ENCODE results near the gene KRTAP8-1. TPM values are rescaled to one million over a fixed set of nuclear protein-coding genes. Genes with fewer than 3 reads are reported as not detected.

Gene KRTAP8-1
- total RNA-seq, 2 experiments from 2014 or later = not detected

- POLR2A ChIA-PET = interaction anchor here (0.6 to 0.9 kb wide), 2 partner anchors 15 to 1817 kb away, joined by 3 to 4 read pairs; no protein-coding TSS in a partner anchor
- no TSS peak for BruUV-seq (replicated peaks)
Measured at GRCh38 chr21:30842990-30843389, 29.9 kb upstream of the KRTAP8-1 start.

GRCh38 chr21:30839304-30839703 lies 26.2 kb upstream of the KRTAP8-1 start:
- Histone ChIP-seq H2AFZ (ENCODE audit: low read length) (no peak overlapping the region), H3K36me3 (ENCODE audit: insufficient read depth, low read length) (no peaks in the 10 kb centered on the region), H3K9me3 (ENCODE audit: low read length) (no peaks in the 10 kb centered on the region), H4K20me1 (ENCODE audit: insufficient read depth, low read length) (no peaks in the 10 kb centered on the region), H3K4me2 (ENCODE audit: low read length) (no peak overlapping the region), H3K9me2 (ENCODE audit: insufficient read depth, low read length) (no peaks in the 10 kb centered on the region), H3K4me3 (ENCODE audit: low read depth, low read length, poor library complexity, severe bottlenecking) (no peak overlapping the region), H3K27ac (ENCODE audit: low read depth, low read length, poor library complexity, severe bottlenecking) (no peak overlapping the region), H3K79me2 (ENCODE audit: insufficient read depth, low read depth, low read length) (no peaks in the 10 kb centered on the region), H3K4me1 (ENCODE audit: insufficient read depth, low read length, poor library complexity, severe bottlenecking) (no peaks in the 10 kb centered on the region)
- CTCF ChIA-PET (ENCODE audit: unreplicated experiment) = interaction anchor here (0.6 kb wide), 1 partner anchor 199 kb away, joined by 4 read pairs; the partner anchor contains the start of gene KRTAP19-8
- intact Hi-C loops (cut with micrococcal nuclease; ENCODE audit: unreplicated experiment) = no loop called here
- POLR2A ChIA-PET = no interaction called here
- no TSS peak for BruUV-seq (replicated peaks)
- peak; percentile 7 for DNase-seq (ENCODE audit: low spot score)
- TF ChIP-seq EZH2phosphoT487 (IDR thresholded peaks at IDR 0.05; ENCODE audit: borderline replicate concordance, low read depth, low read length) (no peak), CTCF (conservative IDR thresholded peaks at IDR 0.05; ENCODE audit: low read length) (peak; percentile 52)

More at GRCh38 chr21:30842990-30843389, 29.9 kb upstream of the KRTAP8-1 start:
- no peaks in the 10 kb centered on the region for H3K9me3 ChIP-seq (ENCODE audit: low read length)
- H4K20me1 ChIP-seq (ENCODE audit: insufficient read depth, low read length) = no peaks in the 10 kb centered on the region
- no peaks in the 10 kb centered on the region for H3K9me2 ChIP-seq (ENCODE audit: insufficient read depth, low read length)
- no peak for DNase-seq (ENCODE audit: low spot score)
- H3K79me2 ChIP-seq (ENCODE audit: insufficient read depth, low read depth, low read length) = no peaks in the 10 kb centered on the region
- H3K27ac ChIP-seq (ENCODE audit: low read depth, low read length, poor library complexity, severe bottlenecking) = no peak overlapping the region
- H3K4me2 ChIP-seq (ENCODE audit: low read length) = no peak overlapping the region
- H3K4me1 ChIP-seq (ENCODE audit: insufficient read depth, low read length, poor library complexity, severe bottlenecking) = no peaks in the 10 kb centered on the region
- no peaks in the 10 kb centered on the region for H3K36me3 ChIP-seq (ENCODE audit: insufficient read depth, low read length)
- TF ChIP-seq EZH2phosphoT487 (IDR thresholded peaks at IDR 0.05; ENCODE audit: borderline replicate concordance, low read depth, low read length) (no peak), CTCF (conservative IDR thresholded peaks at IDR 0.05; ENCODE audit: low read length) (no peak)
- CTCF ChIA-PET (ENCODE audit: unreplicated experiment) = no interaction called here
- H2AFZ ChIP-seq (ENCODE audit: low read length) = no peak overlapping the region
- no peak overlapping the region for H3K4me3 ChIP-seq (ENCODE audit: low read depth, low read length, poor library complexity, severe bottlenecking)
- intact Hi-C loops (cut with micrococcal nuclease; ENCODE audit: unreplicated experiment) = no loop called here

GRCh38 chr21:30838536-30838935 lies 25.5 kb upstream of the KRTAP8-1 start:
- DNase-seq (ENCODE audit: low spot score) = no peak
- no peak overlapping the region for H3K4me2 ChIP-seq (ENCODE audit: low read length)
- CTCF ChIA-PET (ENCODE audit: unreplicated experiment) = no interaction called here
- no peak for TF ChIP-seq EZH2phosphoT487 (IDR thresholded peaks at IDR 0.05; ENCODE audit: borderline replicate concordance, low read depth, low read length)
- TF ChIP-seq CTCF (conservative IDR thresholded peaks at IDR 0.05; ENCODE audit: low read length) = no peak
- no peak overlapping the region for H2AFZ ChIP-seq (ENCODE audit: low read length)
- POLR2A ChIA-PET = no interaction called here
- H3K4me3 ChIP-seq (ENCODE audit: low read depth, low read length, poor library complexity, severe bottlenecking) = no peak overlapping the region
- H3K9me2 ChIP-seq (ENCODE audit: insufficient read depth, low read length) = no peaks in the 10 kb centered on the region
- H3K9me3 ChIP-seq (ENCODE audit: low read length) = no peaks in the 10 kb centered on the region
- H4K20me1 ChIP-seq (ENCODE audit: insufficient read depth, low read length) = no peaks in the 10 kb centered on the region
- H3K79me2 ChIP-seq (ENCODE audit: insufficient read depth, low read depth, low read length) = no peaks in the 10 kb centered on the region
- intact Hi-C loops (cut with micrococcal nuclease; ENCODE audit: unreplicated experiment) = no loop called here
- no peaks in the 10 kb centered on the region for H3K4me1 ChIP-seq (ENCODE audit: insufficient read depth, low read length, poor library complexity, severe bottlenecking)
- no TSS peak for BruUV-seq (replicated peaks)
- H3K27ac ChIP-seq (ENCODE audit: low read depth, low read length, poor library complexity, severe bottlenecking) = no peak overlapping the region
- no peaks in the 10 kb centered on the region for H3K36me3 ChIP-seq (ENCODE audit: insufficient read depth, low read length)

All from OCI-LY7 (cell line).